ENCODE data around the gene MATN4. TPM values are rescaled to one million over a fixed set of nuclear protein-coding genes. Genes with fewer than 3 reads are reported as not detected.

Gene MATN4
- total and polyA plus RNA-seq, 4 donors, result 0.18 to 0.69 (median 0.42) TPM; not detected in 1

DNA sequence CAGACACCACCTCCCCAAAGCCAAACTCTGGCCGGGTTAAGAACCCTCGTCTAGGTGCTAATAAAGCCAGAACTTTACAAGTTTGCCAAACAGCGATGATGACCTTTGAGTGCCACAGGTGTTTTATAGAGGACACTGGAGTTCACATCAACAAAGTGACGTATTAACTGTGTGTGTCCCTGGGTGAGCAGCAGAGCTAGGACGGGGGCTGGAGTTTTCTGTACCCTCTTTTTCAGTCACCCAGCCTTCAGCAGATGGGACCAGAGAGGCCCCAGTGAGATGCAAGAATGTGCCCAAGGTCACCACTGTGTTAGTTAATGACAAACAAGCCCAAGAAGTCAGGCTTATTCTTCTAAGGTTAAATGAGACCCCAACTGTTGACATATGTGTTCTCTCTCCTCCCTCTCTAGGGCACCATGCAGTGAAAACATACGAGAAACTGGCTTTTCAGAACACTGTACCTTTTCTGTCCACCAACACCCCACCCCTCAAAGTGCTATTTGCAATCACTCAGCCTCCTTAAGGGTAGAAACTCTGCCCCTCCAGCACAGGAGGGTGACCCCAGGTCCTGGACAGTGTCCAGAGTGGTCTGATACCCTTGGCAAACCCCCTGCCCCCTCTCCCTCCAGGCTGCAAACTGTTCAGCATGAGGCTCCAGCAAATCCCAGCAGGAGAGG is 34.9 kb upstream of the MATN4 start:
- no peak for ATAC-seq (ENCODE audit: low FRiP score)
- H3K27ac ChIP-seq (ENCODE audit: low read depth in 1 of 2, low read length in 2 of 2), result peak overlapping the region; percentile 34 to 77
- intact Hi-C loops (cut with DNase I), result loop anchor here in 1 of 2 donors (5.0 kb wide), 1 partner anchor 439 kb away; no protein-coding TSS in a partner anchor
- no peak overlapping the region for H3K4me3 ChIP-seq (ENCODE audit: low read length in 2 of 2)
- 58 to 64% methylated on average over 6 of the region's 6 CpGs for WGBS, 2 donors
- H3K4me1 ChIP-seq (ENCODE audit: control insufficient read depth in 1 of 2, insufficient read depth in 2 of 2, low read length in 2 of 2), result peaks cover 0 to 4% of the 10 kb centered on the region in 2 donors
- no peaks in the 10 kb centered on the region for H3K9me3 ChIP-seq (ENCODE audit: control insufficient read depth, low read length)
- no peaks in the 10 kb centered on the region for H3K27me3 ChIP-seq (ENCODE audit: control insufficient read depth in 1 of 2, insufficient read depth in 2 of 2, low read length in 1 of 2)
- no peak for DNase-seq
- no peaks in the 10 kb centered on the region for H3K36me3 ChIP-seq (ENCODE audit: control insufficient read depth in 1 of 2, insufficient read depth in 2 of 2, low read length in 1 of 2)

DNA sequence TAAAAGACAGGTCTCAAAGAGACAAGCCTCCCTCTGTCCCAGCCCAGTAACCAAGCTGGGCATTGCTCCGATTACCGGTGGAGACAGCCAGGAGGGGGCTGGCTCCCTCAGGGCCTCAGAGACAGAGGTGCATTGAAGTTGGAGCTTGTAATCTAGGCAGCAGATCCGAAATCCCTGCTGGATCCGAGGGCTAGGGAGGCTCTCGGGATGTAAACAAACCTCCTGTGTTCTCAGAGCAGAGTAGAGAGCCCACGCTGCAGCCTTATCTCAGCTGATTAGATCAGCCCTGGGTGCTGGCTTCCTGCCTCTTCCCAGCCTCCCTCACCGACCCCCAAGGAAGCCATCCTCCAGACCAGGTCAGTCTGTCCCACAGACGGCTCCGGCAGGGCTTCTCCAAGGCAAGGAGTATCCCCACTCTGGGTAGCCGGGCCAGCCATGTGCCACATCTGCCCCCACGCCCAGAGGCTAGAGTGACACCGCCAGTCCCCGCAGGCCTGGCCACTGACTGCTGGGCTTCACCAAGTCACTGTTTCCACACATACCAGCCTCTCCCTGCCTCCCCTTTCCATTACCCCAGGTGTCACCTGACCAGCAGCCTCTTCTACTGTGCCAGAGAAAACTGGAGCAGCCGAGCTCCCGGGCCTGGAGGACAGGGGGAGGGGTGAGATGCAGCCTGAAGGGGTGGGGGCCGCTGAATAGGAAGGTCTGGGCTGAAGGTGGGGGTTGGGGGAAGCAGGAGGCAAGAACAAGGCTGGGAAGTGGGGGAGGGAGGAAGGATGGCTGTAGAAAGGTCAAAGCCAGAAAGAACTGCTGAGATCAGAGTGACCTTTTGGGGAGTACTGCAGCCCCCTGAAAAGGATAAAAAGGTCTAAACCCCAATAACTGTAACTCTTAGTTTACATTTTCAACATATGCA is 34.1 kb upstream of the MATN4 start:
- Histone ChIP-seq H3K4me3 (ENCODE audit: low read length in 2 of 2) (no peak overlapping the region), H3K36me3 (ENCODE audit: control insufficient read depth in 1 of 2, insufficient read depth in 2 of 2, low read length in 1 of 2) (no peaks in the 10 kb centered on the region), H3K27me3 (ENCODE audit: control insufficient read depth in 1 of 2, insufficient read depth in 2 of 2, low read length in 1 of 2) (no peaks in the 10 kb centered on the region), H3K9me3 (ENCODE audit: control insufficient read depth, low read length) (no peaks in the 10 kb centered on the region), H3K4me1 (ENCODE audit: control insufficient read depth in 1 of 2, insufficient read depth in 2 of 2, low read length in 2 of 2) (peaks cover 0 to 4% of the 10 kb centered on the region in 2 donors), H3K27ac (ENCODE audit: low read depth in 1 of 2, low read length in 2 of 2) (peak overlapping the region; percentile 77)
- ATAC-seq (ENCODE audit: low FRiP score) (peak; percentile 82), DNase-seq (peak; percentile 78 to 91)
- WGBS, 2 donors, result 6 to 8% methylated on average over 16 of the region's 16 CpGs
- intact Hi-C loops (cut with DNase I), result loop anchor here in 1 of 2 donors (5.0 kb wide), 1 partner anchor 440 kb away; no protein-coding TSS in a partner anchor

DNA sequence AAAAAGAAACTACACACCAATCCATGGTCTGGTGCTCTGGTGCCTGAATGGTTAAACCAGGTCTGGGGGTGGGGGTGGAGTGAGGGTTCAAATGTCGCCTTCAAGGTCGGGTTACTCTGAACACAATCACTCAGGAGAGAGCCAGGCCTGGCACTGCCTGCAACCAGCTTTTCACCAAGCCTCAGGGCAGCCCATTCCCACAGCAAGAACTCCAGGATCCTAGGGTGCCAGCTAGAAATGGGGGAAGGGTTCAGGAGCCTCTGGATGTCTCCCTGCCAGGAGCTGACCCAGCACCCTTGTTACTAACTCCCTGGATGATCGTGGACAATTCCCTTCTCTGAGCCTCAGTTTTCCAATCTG is 33.5 kb upstream of the MATN4 start:
- DNase-seq, result no peak
- intact Hi-C loops (cut with DNase I), result loop anchor here in 1 of 2 donors (5.0 kb wide), 1 partner anchor 441 kb away; no protein-coding TSS in a partner anchor
- Histone ChIP-seq H3K9me3 (ENCODE audit: control insufficient read depth, low read length) (no peaks in the 10 kb centered on the region), H3K27me3 (ENCODE audit: control insufficient read depth in 1 of 2, insufficient read depth in 2 of 2, low read length in 1 of 2) (no peaks in the 10 kb centered on the region), H3K27ac (ENCODE audit: low read depth in 1 of 2, low read length in 2 of 2) (peak overlapping the region; percentile 77), H3K4me1 (ENCODE audit: control insufficient read depth in 1 of 2, insufficient read depth in 2 of 2, low read length in 2 of 2) (peaks cover 0 to 4% of the 10 kb centered on the region in 2 donors), H3K36me3 (ENCODE audit: control insufficient read depth in 1 of 2, insufficient read depth in 2 of 2, low read length in 1 of 2) (no peaks in the 10 kb centered on the region), H3K4me3 (ENCODE audit: low read length in 2 of 2) (no peak overlapping the region)
- WGBS, 2 donors, result 22 to 26% methylated on average over 3 of the region's 3 CpGs
- no peak for ATAC-seq (ENCODE audit: low FRiP score)

DNA sequence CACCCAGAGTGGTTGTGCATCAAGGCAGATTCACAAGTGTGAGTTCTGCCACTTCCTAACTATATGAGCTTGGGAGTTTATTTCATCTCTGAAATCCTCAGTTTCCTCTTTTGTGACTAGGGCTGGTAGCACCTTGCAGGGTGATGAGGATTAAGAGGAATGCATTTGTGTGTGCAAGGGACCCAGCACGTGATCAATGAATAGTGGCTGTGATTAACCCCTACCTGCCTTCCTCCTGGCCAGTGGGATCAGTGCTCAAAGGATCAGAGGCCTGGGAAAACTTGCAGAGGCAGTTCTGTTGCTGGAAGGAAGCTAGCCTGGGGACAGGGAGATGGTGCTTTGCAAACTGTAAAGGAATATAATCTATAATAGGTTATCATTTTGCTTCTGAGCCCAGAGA is 32.9 kb upstream of the MATN4 start:
- Histone ChIP-seq H3K27me3 (ENCODE audit: control insufficient read depth in 1 of 2, insufficient read depth in 2 of 2, low read length in 1 of 2) (no peaks in the 10 kb centered on the region), H3K27ac (ENCODE audit: low read depth in 1 of 2, low read length in 2 of 2) (peak overlapping the region in 1 of 2 donors; percentile 29), H3K9me3 (ENCODE audit: control insufficient read depth, low read length) (no peaks in the 10 kb centered on the region), H3K4me1 (ENCODE audit: control insufficient read depth in 1 of 2, insufficient read depth in 2 of 2, low read length in 2 of 2) (peaks cover 0 to 4% of the 10 kb centered on the region in 2 donors), H3K36me3 (ENCODE audit: control insufficient read depth in 1 of 2, insufficient read depth in 2 of 2, low read length in 1 of 2) (no peaks in the 10 kb centered on the region), H3K4me3 (ENCODE audit: low read length in 2 of 2) (no peak overlapping the region)
- intact Hi-C loops (cut with DNase I), result loop anchor here in 1 of 2 donors (5.0 kb wide), 1 partner anchor 441 kb away; no protein-coding TSS in a partner anchor
- no peak for ATAC-seq (ENCODE audit: low FRiP score)
- DNase-seq, result no peak
- 64 to 67% methylated on average over 1 of the region's 1 CpG for WGBS, 2 donors

DNA sequence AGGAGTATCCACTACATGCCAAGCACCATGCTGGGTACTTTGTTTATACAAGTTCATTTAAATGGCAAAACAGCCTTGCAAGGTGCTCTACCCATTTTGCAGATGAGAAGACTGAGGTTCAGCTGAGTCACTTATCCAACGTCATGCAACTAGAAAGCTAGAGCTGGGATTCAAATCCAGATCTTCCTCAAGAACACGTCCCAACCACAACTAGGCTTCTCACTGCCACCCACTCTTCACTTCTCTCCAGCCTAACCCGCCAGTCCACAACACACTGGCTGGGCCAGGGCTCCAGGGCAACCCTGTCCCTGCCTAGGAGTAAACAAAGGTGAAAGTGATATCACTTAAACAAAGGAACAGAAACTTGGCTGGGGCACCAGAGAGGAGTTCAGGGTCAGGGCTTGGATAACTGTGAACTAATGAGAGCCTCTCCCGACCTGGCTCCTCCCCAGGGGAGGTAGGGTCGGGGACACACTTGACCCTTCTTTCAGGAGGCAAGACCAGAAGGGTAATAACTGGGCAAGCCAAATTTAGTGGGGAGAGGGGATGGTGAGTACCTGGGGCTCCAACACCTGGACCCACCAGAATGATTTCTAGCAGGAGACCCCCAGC is 32.2 kb upstream of the MATN4 start:
- Histone ChIP-seq H3K36me3 (ENCODE audit: control insufficient read depth in 1 of 2, insufficient read depth in 2 of 2, low read length in 1 of 2) (no peaks in the 10 kb centered on the region), H3K9me3 (ENCODE audit: control insufficient read depth, low read length) (no peaks in the 10 kb centered on the region), H3K4me3 (ENCODE audit: low read length in 2 of 2) (no peak overlapping the region), H3K27me3 (ENCODE audit: control insufficient read depth in 1 of 2, insufficient read depth in 2 of 2, low read length in 1 of 2) (no peaks in the 10 kb centered on the region), H3K4me1 (ENCODE audit: control insufficient read depth in 1 of 2, insufficient read depth in 2 of 2, low read length in 2 of 2) (peaks cover 0 to 4% of the 10 kb centered on the region in 2 donors), H3K27ac (ENCODE audit: low read depth in 1 of 2, low read length in 2 of 2) (no peak overlapping the region)
- intact Hi-C loops (cut with DNase I), result loop anchor here in 1 of 2 donors (5.0 kb wide), 1 partner anchor 442 kb away; no protein-coding TSS in a partner anchor
- DNase-seq (no peak), ATAC-seq (ENCODE audit: low FRiP score) (no peak)
- WGBS, 2 donors, result 85 to 89% methylated on average over 5 of the region's 5 CpGs

DNA sequence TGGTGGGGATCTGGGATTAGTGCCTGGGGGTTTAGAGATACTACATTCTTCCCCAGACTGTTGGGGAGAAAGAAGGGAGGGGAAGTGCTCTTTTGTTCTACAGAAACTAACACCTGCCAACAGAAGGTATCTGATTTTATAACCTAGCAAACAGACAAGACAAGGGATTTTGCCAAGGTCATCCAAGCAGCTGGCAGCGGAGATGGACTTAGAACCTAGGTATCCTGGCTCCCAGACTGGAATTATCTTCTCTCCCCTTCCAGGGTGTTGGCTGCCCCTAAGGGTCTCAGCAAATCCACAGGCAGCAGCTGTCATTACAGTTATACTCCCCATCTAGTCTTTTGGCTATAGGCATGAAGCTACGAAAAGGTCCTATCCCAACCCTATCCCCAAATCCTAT is 31.7 kb upstream of the MATN4 start:
- Histone ChIP-seq H3K4me1 (ENCODE audit: control insufficient read depth in 1 of 2, insufficient read depth in 2 of 2, low read length in 2 of 2) (peaks cover 0 to 4% of the 10 kb centered on the region in 2 donors), H3K4me3 (ENCODE audit: low read length in 2 of 2) (no peak overlapping the region), H3K36me3 (ENCODE audit: control insufficient read depth in 1 of 2, insufficient read depth in 2 of 2, low read length in 1 of 2) (no peaks in the 10 kb centered on the region), H3K27ac (ENCODE audit: low read depth in 1 of 2, low read length in 2 of 2) (no peak overlapping the region), H3K9me3 (ENCODE audit: control insufficient read depth, low read length) (no peaks in the 10 kb centered on the region), H3K27me3 (ENCODE audit: control insufficient read depth in 1 of 2, insufficient read depth in 2 of 2, low read length in 1 of 2) (no peaks in the 10 kb centered on the region)
- intact Hi-C loops (cut with DNase I), result loop anchor here (5.0 kb wide), 2 partner anchors 78 to 443 kb away; partner anchors contain the start of gene PIGT (in 1 of the 2)
- ATAC-seq (ENCODE audit: low FRiP score) (no peak), DNase-seq (no peak)
- 96 to 97% methylated on average over 2 of the region's 2 CpGs for WGBS, 2 donors

DNA sequence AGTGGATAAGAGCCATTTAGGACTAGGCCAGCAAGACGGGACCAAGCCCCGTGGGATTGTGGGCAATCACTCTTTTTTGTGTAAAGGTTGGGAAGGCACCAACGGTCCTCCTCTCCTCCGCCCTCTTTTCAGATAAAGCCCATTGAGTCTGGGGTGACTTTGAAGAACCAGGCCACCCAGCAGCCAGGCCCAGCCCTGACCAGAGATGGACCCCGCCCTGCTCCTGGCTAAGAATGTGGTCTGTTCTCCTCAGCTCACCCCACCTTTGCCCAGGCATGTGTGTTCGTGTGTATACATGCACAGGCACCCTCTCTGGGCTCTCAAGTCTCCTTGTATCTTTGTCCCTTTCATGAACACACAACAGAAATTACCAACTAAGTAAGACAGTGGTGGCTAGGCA is 31.0 kb upstream of the MATN4 start:
- DNase-seq (no peak), ATAC-seq (ENCODE audit: low FRiP score) (no peak)
- no peaks in the 10 kb centered on the region for H3K36me3 ChIP-seq (ENCODE audit: control insufficient read depth in 1 of 2, insufficient read depth in 2 of 2, low read length in 1 of 2)
- intact Hi-C loops (cut with DNase I), result loop anchor here in 1 of 2 donors (5.0 kb wide), 1 partner anchor 78 kb away; the partner anchor contains the start of gene PIGT
- 88 to 90% methylated on average over 6 of the region's 6 CpGs for WGBS, 2 donors
- no peaks in the 10 kb centered on the region for H3K27me3 ChIP-seq (ENCODE audit: control insufficient read depth in 1 of 2, insufficient read depth in 2 of 2, low read length in 1 of 2)
- peaks cover 0 to 4% of the 10 kb centered on the region in 2 donors for H3K4me1 ChIP-seq (ENCODE audit: control insufficient read depth in 1 of 2, insufficient read depth in 2 of 2, low read length in 2 of 2)
- H3K4me3 ChIP-seq (ENCODE audit: low read length in 2 of 2), result no peak overlapping the region
- peak overlapping the region; percentile 71 to 92 for H3K27ac ChIP-seq (ENCODE audit: low read depth in 1 of 2, low read length in 2 of 2)
- no peaks in the 10 kb centered on the region for H3K9me3 ChIP-seq (ENCODE audit: control insufficient read depth, low read length)
